ENCODE measurements around the gene IL4R. TPM values are rescaled to one million over a fixed set of nuclear protein-coding genes. Genes with fewer than 3 reads are reported as not detected.
"Not testable (repeated sequence)": the region's sequence is repeated elsewhere in the genome, so short reads cannot be mapped to it uniquely, and the experiment has no call there.

The IL4R gene
- total RNA-seq, 1 experiment from 2014 or later = 17.5 TPM

DNA sequence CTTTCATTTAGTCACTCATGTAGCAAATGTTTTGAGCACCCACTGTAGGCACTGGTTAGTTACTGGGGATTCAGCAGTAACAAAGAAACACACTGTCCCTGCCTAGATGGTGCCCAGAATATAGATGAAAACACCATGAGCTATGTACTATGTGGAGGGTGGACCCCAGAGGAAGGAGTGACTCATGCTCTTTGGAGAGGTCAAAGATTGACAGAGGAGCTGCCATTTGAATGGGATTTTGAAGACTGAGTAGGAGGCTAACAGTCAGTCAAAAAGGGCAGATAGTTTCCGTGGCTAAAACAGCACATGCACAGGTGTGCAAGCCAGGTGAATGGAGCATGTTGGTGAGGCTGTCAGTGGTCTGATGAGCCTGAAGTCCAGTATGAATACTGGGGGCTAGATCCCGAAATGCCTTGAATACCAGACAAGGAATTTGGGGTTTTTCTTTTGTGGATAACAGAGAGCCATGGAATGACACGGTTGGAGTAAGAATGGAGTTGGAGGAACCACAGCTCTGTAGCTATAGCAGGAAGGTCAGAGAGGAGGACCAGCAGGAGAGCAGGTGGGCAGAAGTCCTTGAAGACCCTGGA is 94.3 kb downstream of the IL4R start:
- Histone ChIP-seq H3K27me3 (ENCODE audit: control insufficient read depth, insufficient read depth, low read length) (no peaks in the 10 kb centered on the region), H3K36me3 (replicated peaks; ENCODE audit: control insufficient read depth, insufficient read depth, low read length) (no peaks in the 10 kb centered on the region), H3K4me3 (ENCODE audit: insufficient read depth, low read depth, low read length) (no peak overlapping the region)
- DNase-seq = no peak

DNA sequence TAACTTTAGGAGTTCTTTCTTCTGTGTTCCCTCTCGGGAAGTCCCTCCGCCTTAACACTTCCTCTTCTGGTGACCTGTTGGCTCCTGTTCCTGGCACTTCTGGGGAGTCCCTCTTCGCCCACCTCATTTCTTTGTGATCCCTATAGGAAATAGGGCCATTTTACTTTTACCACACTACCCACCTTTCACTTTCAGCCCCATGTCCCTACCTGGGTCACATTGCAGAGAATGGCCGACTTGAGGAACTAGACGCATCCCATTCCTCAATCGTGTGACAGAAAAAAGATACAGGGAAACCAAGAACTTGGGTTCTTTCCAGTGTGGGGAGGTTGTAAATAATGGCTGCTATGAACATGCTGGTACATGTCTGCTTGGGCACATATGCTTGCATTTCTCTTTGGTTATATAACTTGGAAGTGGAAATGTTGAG is 94.8 kb downstream of the IL4R start:
- no peak for DNase-seq

DNA sequence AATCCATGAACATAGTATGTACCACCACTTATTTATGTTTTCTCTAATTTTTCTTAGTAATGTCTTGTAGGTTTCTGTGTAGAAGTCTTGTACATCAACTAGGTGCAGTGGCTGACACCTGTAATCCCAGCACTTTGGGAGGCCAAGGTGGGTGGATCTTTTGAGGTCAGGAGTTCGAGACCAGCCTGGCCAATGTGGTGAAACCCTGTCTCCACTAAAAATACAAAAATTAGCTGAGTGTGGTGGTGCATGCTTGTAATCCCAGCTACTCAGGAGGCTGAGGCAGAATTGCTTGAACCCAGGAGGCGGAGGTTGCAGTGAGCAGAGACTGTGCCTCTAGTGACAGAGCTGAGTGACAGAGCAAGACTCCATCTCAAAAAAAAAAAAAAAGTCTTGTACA is 96.2 kb downstream of the IL4R start:
- not testable (repeated sequence) for H3K36me3 ChIP-seq (replicated peaks; ENCODE audit: control insufficient read depth, insufficient read depth, low read length); DNase-seq; H3K27me3 ChIP-seq (ENCODE audit: control insufficient read depth, insufficient read depth, low read length); H3K4me3 ChIP-seq (ENCODE audit: insufficient read depth, low read depth, low read length)

More for the DNA sequence above, 94.8 kb downstream of the IL4R start:
- Histone ChIP-seq H3K27me3 (ENCODE audit: control insufficient read depth, insufficient read depth, low read length) (no peaks in the 10 kb centered on the region), H3K4me3 (ENCODE audit: insufficient read depth, low read depth, low read length) (no peak overlapping the region), H3K36me3 (replicated peaks; ENCODE audit: control insufficient read depth, insufficient read depth, low read length) (no peaks in the 10 kb centered on the region)

DNA sequence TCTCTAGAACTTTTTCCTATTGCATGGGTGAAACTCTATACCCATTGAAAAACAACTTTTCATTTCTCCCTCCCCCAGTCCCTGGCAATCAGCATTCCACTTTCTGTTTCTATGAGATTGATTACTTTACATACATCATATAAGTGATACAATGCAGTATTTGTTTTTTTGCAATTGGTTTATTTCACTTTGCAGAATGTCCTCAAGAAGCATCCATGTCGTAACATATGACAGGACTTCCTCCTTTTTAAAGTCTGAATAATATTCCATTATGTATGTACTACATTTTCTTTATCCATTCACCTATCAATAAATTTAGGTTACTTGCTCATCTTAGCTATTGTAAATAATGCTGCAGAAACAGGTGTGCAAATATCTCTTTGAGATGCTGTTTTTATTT is 97.0 kb downstream of the IL4R start:
- no peaks in the 10 kb centered on the region for H3K27me3 ChIP-seq (ENCODE audit: control insufficient read depth, insufficient read depth, low read length)
- no peak overlapping the region for H3K4me3 ChIP-seq (ENCODE audit: insufficient read depth, low read depth, low read length)
- no peak for DNase-seq
- no peaks in the 10 kb centered on the region for H3K36me3 ChIP-seq (replicated peaks; ENCODE audit: control insufficient read depth, insufficient read depth, low read length)

DNA sequence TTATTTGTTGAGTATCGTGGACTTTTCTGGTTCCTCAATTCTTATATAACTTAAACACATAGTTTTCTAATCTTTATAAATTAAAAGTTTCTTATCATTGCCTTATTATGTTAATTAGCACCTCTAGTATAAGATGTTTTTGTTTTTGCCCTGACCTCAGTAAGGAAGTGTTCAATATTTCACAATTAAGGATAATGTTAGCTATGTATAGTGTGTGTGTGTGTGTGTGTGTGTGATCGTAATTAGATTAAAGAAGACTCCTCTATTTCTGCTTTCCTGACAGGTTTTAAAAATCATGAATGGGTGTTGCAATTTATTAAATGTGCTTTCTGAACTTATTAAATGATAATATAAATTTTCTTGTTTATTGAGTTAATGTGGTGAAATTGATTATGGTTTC is 100.2 kb downstream of the IL4R start:
- no peak for DNase-seq
- no peaks in the 10 kb centered on the region for H3K27me3 ChIP-seq (ENCODE audit: control insufficient read depth, insufficient read depth, low read length)
- H3K36me3 ChIP-seq (replicated peaks; ENCODE audit: control insufficient read depth, insufficient read depth, low read length) = no peaks in the 10 kb centered on the region
- no peak overlapping the region for H3K4me3 ChIP-seq (ENCODE audit: insufficient read depth, low read depth, low read length)

Other genes with a start within 250 kb of the IL4R start
- 0.07 TPM in 1 of 2 replicates, not detected in the other for gene C16orf82, start 247.0 kb upstream of the IL4R start, total RNA-seq (2014; rRNA removed; shearing (Covaris generic))
- 7.6 and 12.2 TPM in 2 replicates for gene KDM8, start 110.4 kb upstream of the IL4R start, total RNA-seq (2014; rRNA removed; shearing (Covaris generic))
- 22.8 and 24.7 TPM in 2 replicates for gene NSMCE1, start 45.2 kb upstream of the IL4R start, total RNA-seq (2014; rRNA removed; shearing (Covaris generic))
- 0.07 and 0.73 TPM in 2 replicates for gene IL21R, start 88.2 kb downstream of the IL4R start, total RNA-seq (2014; rRNA removed; shearing (Covaris generic))
- 107 TPM in 2 replicates for gene GTF3C1, start 235.9 kb downstream of the IL4R start, total RNA-seq (2014; rRNA removed; shearing (Covaris generic))
- gene KATNIP, start 236.2 kb downstream of the IL4R start, total RNA-seq (2014; rRNA removed; shearing (Covaris generic)) = 8.2 and 8.3 TPM in 2 replicates

All from H7 (cell line).